Astrocyte (in vitro differentiated cells and primary cell): ENCODE measurements around the gene SCN1A. TPM values are rescaled to one million over a fixed set of nuclear protein-coding genes. Genes with fewer than 3 reads are reported as not detected.

Source experiments
- DNase-seq: peaks from one replicate; pipeline ENCODE4 v3.0.0-alpha.2; 2010; ENCODE audit warnings: low read depth
- FAIRE-seq: peaks from 2 replicates; lab custom pipeline; 2011; peaks lifted over from hg19 to GRCh38; lab: Jason Lieb, UNC
- H2AFZ ChIP-seq: 2 replicates; pipeline ENCODE4 v1.6.0; 2012; ENCODE audit warnings: low read depth, low read length, inconsistent platforms
- H3K27ac ChIP-seq: 2 replicates; pipeline ENCODE4 v1.5.1; 2011; ENCODE audit warnings: low read depth, low read length, inconsistent platforms
- H3K27me3 ChIP-seq: 2 replicates; pipeline ENCODE4 v1.6.0; 2011; ENCODE audit warnings: low read length, inconsistent platforms; ENCODE audit not compliant: insufficient read depth
- H3K36me3 ChIP-seq: 2 replicates; pipeline ENCODE4 v1.5.1; 2011; ENCODE audit warnings: low read length, inconsistent platforms; ENCODE audit not compliant: insufficient read depth
- H3K4me1 ChIP-seq: 2 replicates; pipeline ENCODE4 v1.5.1; 2011; ENCODE audit warnings: low read length, inconsistent platforms; ENCODE audit not compliant: insufficient read depth
- H3K4me2 ChIP-seq: 2 replicates; pipeline ENCODE4 v1.6.0; 2012; ENCODE audit warnings: low read length, inconsistent platforms
- H3K4me3 ChIP-seq: 2 replicates; pipeline ENCODE4 v1.5.1; 2011; ENCODE audit warnings: low read depth, mild to moderate bottlenecking, low read length, inconsistent platforms; ENCODE audit not compliant: insufficient read depth
- H3K79me2 ChIP-seq: 2 replicates; pipeline ENCODE4 v1.6.0; 2012; ENCODE audit warnings: mild to moderate bottlenecking, low read length, inconsistent platforms; ENCODE audit not compliant: insufficient read depth
- H3K9ac ChIP-seq: 2 replicates; pipeline ENCODE4 v1.6.0; 2012; ENCODE audit warnings: mild to moderate bottlenecking, low read length, inconsistent platforms
- H3K9me3 ChIP-seq: 2 replicates; pipeline ENCODE4 v1.5.1; 2012; ENCODE audit warnings: low read depth, mild to moderate bottlenecking, low read length, inconsistent platforms; ENCODE audit not compliant: insufficient read depth
- H4K20me1 ChIP-seq: 2 replicates; pipeline ENCODE4 v1.6.0; 2012; ENCODE audit warnings: low read length, inconsistent platforms; ENCODE audit not compliant: insufficient read depth
- H3K27ac Mint-ChIP-seq: one replicate; pipeline ENCODE4 v1.8.0; 2021; ENCODE audit warnings: mild to moderate bottlenecking, mixed read lengths; ENCODE audit not compliant: unreplicated experiment
- H3K27me3 Mint-ChIP-seq: one replicate; pipeline ENCODE4 v1.8.0; 2021; ENCODE audit warnings: low read depth, mixed read lengths; ENCODE audit not compliant: unreplicated experiment
- H3K36me3 Mint-ChIP-seq: one replicate; pipeline ENCODE4 v1.8.0; 2021; ENCODE audit warnings: low read depth, mixed read lengths; ENCODE audit not compliant: unreplicated experiment
- H3K4me1 Mint-ChIP-seq: one replicate; pipeline ENCODE4 v1.8.0; 2021; ENCODE audit warnings: low read depth, mixed read lengths; ENCODE audit not compliant: unreplicated experiment
- H3K4me3 Mint-ChIP-seq: one replicate; pipeline ENCODE4 v1.8.0; 2021; ENCODE audit warnings: mild to moderate bottlenecking, moderate library complexity, mixed read lengths; ENCODE audit not compliant: unreplicated experiment
- H3K9me3 Mint-ChIP-seq: one replicate; pipeline ENCODE4 v1.8.0; 2021; ENCODE audit warnings: mild to moderate bottlenecking, mixed read lengths; ENCODE audit not compliant: unreplicated experiment
- EZH2 ChIP-seq: IDR thresholded peaks from 2 replicates; pipeline ENCODE4 v1.6.1; 2012; ENCODE audit warnings: mild to moderate bottlenecking, low read length, inconsistent platforms; ENCODE audit not compliant: insufficient read depth
- total RNA-seq: library from RNA; stranded (reverse); gene quantifications from 2 replicates; pipeline ENCODE4 v1.2.1, GENCODE V29; 2021
- TF ChIP-seq, protein P1 (sequence below): IDR thresholded peaks from 2 replicates; pipeline ENCODE4 v1.5.1; 2011; ENCODE audit warnings: low read depth, mild to moderate bottlenecking, inconsistent platforms, low read length, moderate library complexity; ENCODE audit not compliant: insufficient read depth

SCN1A gene
- total RNA-seq, 1 donor from 2014 or later = not detected

DNA sequence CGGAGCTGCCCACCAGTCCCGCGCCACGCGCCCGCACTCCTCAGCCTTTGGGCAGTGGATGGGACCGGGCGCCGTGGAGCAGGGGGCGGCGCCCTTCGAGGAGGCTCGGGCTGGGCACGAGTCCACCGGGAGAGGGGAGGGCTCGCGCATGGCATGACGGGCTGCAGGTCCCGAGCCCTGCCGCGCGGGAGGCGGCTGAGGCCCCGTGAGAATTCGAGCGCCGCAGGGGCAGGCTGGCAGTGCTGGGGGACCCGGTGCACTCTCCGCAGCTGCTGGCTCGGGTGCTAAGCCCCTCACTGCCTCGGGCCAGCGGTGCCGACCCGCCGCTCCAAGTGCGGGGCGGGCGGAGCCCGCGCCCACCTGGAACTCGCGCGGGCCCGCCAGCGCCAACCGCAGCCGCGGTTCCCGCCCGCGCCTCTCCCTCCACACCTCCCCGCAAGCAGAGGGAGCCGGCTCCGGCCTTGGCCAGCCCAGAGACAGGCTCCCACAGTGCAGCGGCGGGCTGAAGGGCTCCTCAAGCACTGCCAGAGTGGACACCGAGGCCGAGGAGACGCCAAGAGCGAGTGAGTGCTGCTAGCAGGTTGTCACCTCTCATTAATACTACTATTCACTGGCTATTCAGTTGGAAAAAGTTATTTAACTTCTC is 170.7 kb downstream of the SCN1A start:
- H3K36me3 ChIP-seq = no peaks in the 10 kb centered on the region
- no peak overlapping the region for H3K4me3 Mint-ChIP-seq
- no peak for FAIRE-seq
- H3K27me3 ChIP-seq = no peaks in the 10 kb centered on the region
- H3K79me2 ChIP-seq = peaks cover 12% of the 10 kb centered on the region
- H4K20me1 ChIP-seq = peaks cover 5% of the 10 kb centered on the region
- H3K9me3 ChIP-seq = no peaks in the 10 kb centered on the region
- no peaks in the 10 kb centered on the region for H3K27me3 Mint-ChIP-seq
- H3K9me3 Mint-ChIP-seq = no peaks in the 10 kb centered on the region
- DNase-seq = no peak
- no peak overlapping the region for H3K9ac ChIP-seq
- no peak overlapping the region for H2AFZ ChIP-seq
- no peak overlapping the region for H3K4me3 ChIP-seq
- TF ChIP-seq, protein P1, sequence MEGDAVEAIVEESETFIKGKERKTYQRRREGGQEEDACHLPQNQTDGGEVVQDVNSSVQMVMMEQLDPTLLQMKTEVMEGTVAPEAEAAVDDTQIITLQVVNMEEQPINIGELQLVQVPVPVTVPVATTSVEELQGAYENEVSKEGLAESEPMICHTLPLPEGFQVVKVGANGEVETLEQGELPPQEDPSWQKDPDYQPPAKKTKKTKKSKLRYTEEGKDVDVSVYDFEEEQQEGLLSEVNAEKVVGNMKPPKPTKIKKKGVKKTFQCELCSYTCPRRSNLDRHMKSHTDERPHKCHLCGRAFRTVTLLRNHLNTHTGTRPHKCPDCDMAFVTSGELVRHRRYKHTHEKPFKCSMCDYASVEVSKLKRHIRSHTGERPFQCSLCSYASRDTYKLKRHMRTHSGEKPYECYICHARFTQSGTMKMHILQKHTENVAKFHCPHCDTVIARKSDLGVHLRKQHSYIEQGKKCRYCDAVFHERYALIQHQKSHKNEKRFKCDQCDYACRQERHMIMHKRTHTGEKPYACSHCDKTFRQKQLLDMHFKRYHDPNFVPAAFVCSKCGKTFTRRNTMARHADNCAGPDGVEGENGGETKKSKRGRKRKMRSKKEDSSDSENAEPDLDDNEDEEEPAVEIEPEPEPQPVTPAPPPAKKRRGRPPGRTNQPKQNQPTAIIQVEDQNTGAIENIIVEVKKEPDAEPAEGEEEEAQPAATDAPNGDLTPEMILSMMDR = no peak
- no peak for TF ChIP-seq EZH2
- no peak overlapping the region for H3K4me2 ChIP-seq
- H3K36me3 Mint-ChIP-seq = no peaks in the 10 kb centered on the region
- H3K4me1 ChIP-seq = peaks cover 9% of the 10 kb centered on the region
- no peak overlapping the region for H3K27ac ChIP-seq
- H3K4me1 Mint-ChIP-seq = no peaks in the 10 kb centered on the region
- no peak overlapping the region for H3K27ac Mint-ChIP-seq

DNA sequence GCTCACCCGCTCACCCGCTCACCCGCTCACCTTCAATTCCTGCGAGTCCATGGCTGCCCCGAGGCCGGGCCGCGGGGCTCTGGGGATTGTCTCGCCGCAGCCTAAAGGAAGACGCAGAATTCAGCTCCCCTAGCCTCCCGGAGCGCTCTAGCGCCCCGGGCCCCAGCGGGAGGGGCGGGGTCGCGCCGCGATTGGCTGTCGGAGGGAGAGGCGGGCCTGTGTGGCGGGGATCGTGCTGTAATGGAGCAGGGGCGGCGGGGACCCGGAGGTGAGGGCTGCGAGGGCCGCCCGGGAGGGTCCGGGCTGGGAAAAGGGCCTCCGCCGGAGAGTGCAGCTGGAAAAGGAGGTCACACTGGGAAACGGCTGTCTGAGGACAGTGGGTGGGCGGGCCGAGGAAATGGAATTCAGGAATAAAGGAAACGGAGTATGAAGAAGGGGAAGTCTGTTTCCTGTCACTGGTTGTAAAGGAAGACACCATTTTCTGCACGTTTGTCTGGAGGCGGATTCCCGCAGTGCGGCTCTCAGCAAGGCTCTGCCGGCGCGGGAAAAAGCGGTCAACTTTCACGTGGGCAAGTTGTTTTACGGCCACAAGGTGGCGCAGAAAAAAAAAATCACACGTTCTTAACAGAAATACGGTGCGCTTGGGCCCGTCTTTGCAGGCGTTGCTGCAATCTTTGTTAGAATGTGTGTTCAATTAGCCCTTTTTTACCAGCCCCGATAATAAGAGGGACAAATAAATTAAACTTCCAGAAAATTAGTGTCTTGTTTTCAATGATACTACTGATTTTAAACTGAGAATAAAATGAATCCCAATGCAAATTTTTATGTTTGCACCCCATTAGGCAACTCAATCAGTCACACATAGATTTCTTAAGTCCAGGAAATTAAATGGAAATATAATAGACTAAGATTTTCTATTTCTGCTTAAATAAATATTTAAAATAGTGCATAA is 173.9 kb downstream of the SCN1A start, which contains the start of gene TTC21B:
Gene TTC21B, minus strand, starts transcription at position 122 of the 952 bp plus-strand sequence. Its CDS starts 71 bp downstream, at position 51.
- TF ChIP-seq EZH2 = no peak
- TF ChIP-seq, protein P1 = peak; percentile 62
- H3K9ac ChIP-seq = peak within 1 kb of the TSS; percentile 94
- peaks cover 33% of the 10 kb centered on the region for H3K79me2 ChIP-seq
- H3K27me3 Mint-ChIP-seq = no peaks in the 10 kb centered on the region
- H3K9me3 ChIP-seq = no peaks in the 10 kb centered on the region
- H3K36me3 ChIP-seq = no peaks in the 10 kb centered on the region
- DNase-seq (peak; percentile 91), FAIRE-seq (no peak)
- peak within 1 kb of the TSS; percentile 27 for H3K4me3 Mint-ChIP-seq
- no peaks in the 10 kb centered on the region for H3K4me1 Mint-ChIP-seq
- no peaks in the 10 kb centered on the region for H3K36me3 Mint-ChIP-seq
- H3K27me3 ChIP-seq = no peaks in the 10 kb centered on the region
- H3K27ac ChIP-seq = peak within 1 kb of the TSS; percentile 68
- H4K20me1 ChIP-seq = peaks cover 19% of the 10 kb centered on the region
- H3K9me3 Mint-ChIP-seq = no peaks in the 10 kb centered on the region
- peak within 1 kb of the TSS; percentile 96 for H3K4me3 ChIP-seq
- H3K4me2 ChIP-seq = peak within 1 kb of the TSS; percentile 99
- H3K4me1 ChIP-seq = peaks cover 9% of the 10 kb centered on the region
- no peak within 1 kb of the TSS for H3K27ac Mint-ChIP-seq
- peak within 1 kb of the TSS; percentile 88 for H2AFZ ChIP-seq
